Esophagus muscularis mucosa (tissue), 4 donors: ENCODE data around the gene DCAF8L2.

Experiments used
- CTCF ChIP-seq, 3 experiments: fragments of 200-600 bp in 2 of 3; fragments of 450-650 bp in 1 of 3; sonication (generic) in 2 of 3; IDR thresholded peaks; one replicate each; pipeline ENCODE4 v1.5.1; 2017 to 2019; ENCODE audit warnings: antibody characterized with exemption in 3 of 3, mild to moderate bottlenecking in 2 of 3, moderate library complexity in 1 of 3
- EP300 ChIP-seq: sonication (generic); formaldehyde crosslinking; IDR thresholded peaks from one replicate; pipeline ENCODE4 v1.6.1; 2017; ENCODE audit warnings: antibody characterized with exemption
- POLR2A ChIP-seq: fragments of 450-650 bp; IDR thresholded peaks from one replicate; pipeline ENCODE4 v1.6.1; 2017; ENCODE audit warnings: antibody characterized with exemption, moderate library complexity, mild to moderate bottlenecking, low read depth

DNA sequence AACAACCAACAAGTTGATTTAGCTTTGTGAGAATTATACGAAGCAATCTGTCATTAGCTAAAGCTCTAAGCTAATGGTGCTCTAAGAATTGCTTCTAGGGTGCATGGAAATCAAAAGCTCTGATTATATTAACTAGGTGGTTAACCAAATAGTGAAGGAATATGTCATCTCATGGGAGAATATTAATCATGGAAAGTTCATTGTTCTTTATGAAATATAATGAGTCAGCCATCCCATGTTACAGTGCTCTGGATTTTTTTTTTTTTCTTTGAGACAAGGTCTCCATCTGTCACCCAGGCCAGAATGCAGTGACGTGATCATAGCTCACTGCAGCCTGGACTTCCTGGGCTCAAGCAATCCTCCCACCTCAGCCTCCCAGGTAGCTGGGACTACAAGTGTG lies 10.5 kb downstream of the DCAF8L2 start:
- TF ChIP-seq CTCF (IDR thresholded peaks at IDR 0.05) (no peak), POLR2A (no peak), EP300 (no peak)
